Activated T-cell treated with anti-CD3 and anti-CD28 coated beads for 48 hours (primary cell): ENCODE results near the gene LITAFD.
"Not testable (repeated sequence)": the region's sequence is repeated elsewhere in the genome, so short reads cannot be mapped to it uniquely, and the experiment has no call there.

Experiments used
- DNase-seq: peaks from one replicate; pipeline ENCODE4 v3.0.0-alpha.2; 2020; ENCODE audit warnings: low read depth

Gene LITAFD

DNA sequence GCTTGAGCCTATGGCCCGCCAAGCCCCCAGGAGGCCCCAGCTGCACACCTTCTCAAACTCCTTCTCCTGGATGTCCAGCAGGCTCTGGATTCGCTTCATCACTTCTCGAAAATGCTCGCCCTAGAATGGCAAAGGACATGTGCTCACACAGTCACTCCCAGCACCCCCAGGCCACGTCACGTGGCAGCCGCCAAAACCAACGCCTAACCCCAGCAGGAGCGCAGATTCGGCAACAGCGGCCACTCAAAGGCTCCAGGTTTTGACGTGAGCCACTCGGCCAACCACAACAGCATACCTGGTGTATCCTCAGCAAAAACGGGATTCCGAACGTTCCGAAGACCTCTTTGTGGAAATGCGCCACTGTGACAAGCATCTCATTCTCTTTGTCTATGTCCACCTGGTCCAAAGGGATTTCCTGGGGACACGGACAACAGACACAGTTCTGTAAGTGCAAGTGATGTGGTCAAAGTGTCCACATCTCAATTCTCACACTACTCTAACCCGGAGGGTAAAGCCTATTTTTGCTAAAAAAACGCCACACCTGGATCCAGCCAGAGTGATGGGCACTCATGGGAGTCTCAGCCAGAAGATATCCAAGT lies 12.7 kb downstream of the LITAFD start:
- DNase-seq: no peak

DNA sequence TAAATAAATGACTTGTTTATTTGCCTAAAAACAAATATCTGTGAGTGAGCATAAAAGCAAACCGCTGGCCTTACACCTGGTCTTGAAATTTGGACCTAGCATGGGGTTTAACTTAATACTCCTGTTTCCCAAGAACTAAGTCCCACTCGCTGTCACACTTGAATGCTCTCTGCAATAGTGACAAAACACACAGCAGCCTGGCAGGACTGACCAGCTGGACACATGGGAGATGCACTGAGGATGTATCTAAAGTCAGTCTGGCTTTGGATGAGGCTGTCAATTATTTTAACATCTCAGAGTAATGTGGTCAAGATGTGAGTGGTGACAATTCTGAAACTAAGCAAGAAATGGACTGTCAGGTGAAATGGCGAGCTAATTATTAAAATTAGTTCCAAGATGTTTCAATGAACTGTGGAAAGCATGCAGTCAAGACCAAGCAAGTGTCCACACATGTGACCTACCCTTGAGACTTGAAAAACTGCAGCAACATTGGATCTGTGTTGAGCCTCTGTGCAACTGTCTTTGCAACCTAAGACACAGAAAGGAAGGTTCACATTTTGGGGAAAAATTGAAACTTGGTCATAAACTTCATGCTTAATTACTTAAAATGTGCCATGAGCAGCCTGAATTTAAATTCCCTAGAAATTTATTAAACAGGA lies 16.6 kb downstream of the LITAFD start:
- no peak for DNase-seq

DNA sequence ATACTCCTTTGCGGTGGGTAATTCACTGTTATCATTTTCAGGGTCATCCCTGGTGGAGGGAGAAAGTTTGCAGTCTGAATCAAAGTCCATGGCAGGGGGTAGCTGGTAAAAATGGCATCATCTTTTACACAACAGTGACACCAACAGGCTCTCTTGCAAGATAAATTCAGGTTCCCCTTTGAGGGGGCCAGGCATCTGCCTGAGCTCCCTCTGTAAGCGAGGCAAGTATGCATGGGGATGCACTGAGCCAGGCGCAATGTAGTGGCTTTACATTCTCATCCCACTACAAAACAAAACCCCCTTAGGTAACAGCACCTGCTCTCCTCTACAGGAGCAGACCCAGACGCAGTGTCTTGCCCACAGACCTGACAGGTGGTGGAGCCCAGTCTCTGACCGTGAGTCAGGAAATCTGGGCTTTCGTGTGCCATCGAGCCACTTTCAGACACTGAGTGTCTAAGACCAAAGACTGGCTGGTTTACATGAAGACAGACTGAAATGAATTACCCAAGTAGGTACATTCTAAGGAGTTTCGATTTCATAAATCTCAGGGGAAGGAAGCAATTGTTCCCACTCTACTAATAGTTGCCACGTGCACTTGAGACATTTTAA lies 17.7 kb downstream of the LITAFD start:
- DNase-seq: no peak

DNA sequence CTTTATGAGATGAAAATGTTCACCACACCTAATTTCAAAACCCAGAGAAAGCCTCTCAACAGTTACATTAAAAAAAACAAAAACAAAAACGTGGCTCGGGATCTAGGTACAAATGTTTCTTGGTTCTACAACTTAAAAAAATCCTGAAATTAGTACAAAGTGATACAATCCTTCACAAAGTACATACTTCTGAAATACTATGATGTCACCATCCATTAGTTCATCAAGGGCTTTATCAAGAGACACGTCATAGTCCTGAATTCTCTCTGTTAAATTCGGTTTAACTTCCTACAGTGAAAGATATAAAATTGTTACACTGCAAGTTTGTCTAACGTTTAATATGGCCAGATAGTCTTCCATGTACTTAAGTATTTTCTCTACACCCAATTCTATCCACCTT lies 18.2 kb downstream of the LITAFD start:
- DNase-seq: no peak

DNA sequence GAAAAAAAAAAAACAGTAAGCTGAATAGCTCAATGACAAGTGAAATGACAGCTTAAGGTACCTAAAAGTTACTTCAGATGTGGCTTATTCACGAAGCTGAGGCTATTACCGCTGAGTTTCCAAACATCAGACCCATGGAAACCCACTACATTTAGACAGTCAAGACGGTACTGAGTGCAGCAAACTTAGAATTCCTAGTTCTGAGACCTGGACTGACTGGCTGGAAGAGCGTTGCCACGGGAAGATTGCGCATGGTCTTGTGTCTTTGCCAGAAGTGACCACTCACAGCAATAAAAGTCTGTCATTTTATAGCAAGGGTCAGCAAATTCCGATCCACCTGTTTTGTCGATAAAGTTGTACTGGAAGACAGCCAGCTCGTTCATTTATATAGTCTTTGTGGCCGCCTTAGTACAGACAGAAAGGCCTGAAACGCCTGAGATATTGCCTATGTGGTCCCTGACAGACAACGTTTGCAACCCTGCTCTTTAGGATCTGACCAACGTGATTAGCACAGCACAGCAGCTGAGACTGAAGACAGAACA lies 19.2 kb downstream of the LITAFD start:
- no peak for DNase-seq

DNA sequence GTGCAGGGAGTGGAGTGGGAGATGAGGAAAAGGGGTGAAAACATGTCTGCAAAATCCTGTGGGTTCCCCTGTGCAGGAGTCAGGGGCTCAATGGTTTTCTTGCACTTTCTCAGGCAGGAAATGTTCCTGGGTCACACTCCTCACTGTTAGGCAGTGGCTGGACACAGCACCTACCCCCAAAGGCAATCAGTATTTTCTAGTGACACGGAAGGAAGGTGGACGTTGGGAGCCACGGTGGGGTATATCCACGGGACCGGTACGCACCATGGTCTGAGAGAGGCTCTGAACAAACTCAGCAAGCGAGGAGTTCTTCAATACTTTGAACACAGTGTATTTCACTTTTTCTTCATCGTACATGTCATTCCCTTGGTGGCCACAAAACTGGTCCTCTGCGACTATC lies 20.9 kb downstream of the LITAFD start:
- DNase-seq: no peak

DNA sequence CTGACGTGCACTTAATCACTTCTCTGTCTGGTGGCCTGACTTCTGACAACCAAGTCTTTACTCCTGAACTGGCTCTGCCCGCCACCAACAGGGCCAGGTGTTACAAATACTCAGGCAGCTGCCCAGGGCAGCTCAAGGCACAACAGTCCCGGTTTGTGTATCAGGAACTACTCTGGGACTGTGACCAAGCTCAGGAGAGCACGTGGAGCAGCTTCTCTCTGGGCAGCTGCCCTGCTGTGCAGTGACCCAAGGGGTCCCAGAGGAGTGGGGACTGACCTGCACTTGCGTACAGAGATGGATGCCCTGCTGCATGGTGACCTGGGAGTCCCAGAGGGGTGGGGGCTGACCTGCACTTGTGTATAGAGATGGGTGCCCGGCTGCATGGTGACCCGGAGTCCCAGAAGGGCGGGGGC lies 21.9 kb downstream of the LITAFD start:
- no peak for DNase-seq

DNA sequence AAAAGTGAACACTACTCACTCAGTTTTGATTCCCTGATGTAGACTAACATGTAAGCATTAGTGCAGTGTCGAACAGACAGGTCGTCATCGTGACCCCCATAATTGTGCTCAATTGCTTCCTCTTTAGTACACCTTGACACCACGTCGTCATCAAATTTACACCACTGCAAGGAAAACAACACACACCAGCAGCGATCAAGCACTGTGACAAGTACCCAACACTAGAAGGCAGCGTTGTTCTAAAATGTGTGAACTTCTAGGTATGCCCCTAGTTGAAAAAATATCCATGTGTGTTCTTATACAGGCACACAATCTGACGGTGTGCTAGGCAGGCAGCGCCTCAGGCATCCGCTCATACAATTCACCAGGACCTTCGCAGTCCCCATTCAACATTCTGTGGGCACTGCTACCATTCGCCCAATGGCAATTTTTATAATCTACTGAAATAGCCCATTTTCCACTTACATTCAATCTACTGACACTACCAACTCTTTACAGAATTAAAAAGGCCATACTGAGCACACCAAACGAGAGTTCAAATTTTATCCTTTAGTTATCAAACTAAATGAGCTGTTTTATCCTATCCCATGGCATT lies 23.1 kb downstream of the LITAFD start:
- DNase-seq: no peak

DNA sequence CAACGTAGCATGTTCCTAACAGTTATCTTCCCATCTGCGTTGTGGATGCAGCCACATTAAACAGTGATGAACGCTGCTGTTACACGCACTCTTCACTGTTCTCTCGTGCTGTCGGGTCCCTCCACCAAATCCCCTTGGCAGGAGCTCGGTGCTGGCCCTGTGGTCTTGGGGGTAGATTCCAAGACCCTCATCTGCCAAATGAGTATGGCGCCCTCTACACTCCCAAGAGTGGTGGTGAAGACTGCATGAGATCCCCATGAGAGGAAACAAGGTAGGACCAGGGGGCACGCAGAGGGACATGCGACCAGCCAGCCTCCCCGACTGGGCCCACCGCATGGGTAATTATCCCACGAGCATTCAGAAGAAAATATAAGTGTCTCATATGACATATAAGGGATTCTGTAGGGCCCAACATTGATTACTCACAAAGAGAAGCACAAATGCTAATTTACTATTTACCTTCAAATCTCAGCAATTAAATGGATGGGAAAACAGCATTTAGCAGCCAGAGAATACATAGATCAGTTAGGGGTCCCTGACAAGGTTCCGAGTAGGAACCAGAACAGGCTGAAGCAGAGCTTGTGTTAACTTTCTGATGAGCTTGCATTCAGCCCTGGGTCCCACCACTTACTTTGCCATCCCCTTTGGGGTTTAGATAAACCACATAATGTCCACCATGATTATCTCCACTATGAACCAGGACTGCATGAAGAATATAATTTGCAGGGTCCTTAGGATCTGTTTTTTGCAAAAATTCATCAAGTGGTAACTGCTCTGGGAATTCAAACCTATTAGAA lies 23.8 kb downstream of the LITAFD start:
- no peak for DNase-seq

DNA sequence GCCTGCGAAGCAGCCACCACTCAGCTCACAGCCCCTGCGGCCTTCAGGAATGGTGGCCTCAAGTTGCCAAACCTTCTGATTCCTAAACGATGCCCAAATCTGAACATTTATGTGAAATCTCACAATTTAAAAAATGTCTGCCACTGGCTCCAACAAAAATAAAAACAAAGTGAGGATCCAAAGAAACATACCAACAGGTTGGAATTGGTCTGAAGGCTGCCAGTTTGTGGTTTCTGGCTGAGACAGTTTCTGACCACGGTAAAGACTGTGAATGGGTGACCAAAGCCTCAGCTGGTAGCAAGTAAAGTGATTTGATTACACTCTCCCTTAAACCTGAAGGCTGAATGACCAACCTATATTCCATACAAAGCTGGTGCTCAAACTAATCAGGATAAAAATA lies 24.9 kb downstream of the LITAFD start:
- DNase-seq: no peak

DNA sequence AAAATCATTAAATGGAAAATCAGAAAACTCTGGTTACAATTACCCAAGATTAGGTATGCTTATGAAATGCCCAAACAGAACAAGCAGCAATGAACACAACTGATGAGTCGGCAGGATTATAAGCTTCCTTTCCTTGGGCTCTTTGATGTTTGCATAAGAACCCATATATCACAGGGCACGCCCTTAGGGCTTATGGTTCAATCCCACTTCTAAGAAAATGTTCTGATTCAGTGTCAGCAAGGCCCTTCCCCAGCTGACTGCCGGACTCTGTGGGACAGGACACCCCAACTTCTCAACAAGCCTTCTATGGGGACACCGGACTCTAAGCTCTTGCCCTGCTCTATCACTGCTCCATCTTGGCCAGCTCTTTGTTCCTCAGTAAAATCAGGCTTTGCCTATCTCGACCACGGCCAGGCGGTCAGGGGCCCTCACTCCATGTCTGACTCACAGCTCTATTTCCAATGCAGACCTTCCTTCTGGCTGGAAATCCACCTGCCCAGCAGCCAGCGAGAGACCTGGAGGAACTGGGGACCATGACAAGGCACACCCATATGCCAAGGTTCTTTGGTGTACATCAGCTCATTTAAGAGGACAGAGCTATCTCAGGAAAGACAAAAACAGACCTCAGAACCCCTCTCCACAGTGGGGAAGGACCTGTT lies 26.8 kb downstream of the LITAFD start:
- DNase-seq: no peak

DNA sequence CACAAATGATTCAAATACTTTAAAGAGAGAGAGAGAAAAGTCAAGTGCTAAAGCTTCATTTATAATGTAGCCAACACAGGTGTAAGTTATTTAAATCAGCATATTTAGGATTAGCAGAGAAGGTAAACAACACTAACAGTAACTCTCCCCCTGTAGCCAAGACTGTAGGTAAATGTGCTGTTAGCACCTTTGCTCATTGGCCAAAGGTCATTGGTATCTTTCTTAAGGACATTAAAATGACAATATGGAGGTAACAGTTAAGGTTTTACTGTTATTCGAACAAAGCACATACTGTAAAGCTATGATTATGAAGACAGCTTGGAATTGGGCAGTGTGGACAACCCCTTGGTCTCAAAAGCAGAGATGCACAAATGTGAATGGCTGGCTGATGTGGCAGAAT lies 28.7 kb downstream of the LITAFD start:
- no peak for DNase-seq

DNA sequence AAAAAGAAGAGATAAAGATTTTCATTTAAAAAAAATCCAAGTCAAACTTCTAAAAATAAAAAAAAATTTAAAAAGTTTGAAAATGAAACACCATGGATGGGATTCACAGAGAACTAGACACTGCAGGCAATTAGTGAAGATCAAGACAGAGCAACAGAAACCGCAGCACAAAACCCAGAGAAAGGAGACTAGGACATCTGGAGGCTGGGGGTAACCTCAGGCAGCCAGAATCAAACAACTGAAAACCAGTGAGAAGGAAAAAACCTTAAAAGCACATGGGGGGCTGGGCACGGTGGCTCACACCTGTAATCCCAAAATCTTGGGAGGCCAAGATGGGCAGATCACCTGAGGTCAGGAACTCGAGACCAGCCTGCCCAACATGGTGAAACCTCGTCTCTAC lies 30.6 kb downstream of the LITAFD start:
- no peak for DNase-seq

DNA sequence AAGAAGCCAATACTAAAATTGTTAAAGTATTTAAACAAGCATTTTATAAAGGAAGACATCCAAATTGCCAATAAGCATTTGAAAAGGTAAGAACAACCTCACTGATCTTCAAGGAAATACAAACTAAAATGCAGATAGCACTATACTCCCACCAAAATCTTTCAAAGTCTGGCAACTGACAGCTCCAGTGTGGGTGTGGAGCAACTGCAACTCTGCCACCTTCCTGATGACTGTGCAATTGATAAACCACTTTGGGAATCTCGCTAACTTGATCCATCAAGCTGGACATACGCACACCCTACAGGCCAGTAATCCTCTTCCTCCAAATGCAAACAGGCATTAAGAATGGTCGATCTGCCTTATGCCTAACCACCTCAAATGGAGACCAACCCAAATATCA lies 31.9 kb downstream of the LITAFD start:
- no peak for DNase-seq

DNA sequence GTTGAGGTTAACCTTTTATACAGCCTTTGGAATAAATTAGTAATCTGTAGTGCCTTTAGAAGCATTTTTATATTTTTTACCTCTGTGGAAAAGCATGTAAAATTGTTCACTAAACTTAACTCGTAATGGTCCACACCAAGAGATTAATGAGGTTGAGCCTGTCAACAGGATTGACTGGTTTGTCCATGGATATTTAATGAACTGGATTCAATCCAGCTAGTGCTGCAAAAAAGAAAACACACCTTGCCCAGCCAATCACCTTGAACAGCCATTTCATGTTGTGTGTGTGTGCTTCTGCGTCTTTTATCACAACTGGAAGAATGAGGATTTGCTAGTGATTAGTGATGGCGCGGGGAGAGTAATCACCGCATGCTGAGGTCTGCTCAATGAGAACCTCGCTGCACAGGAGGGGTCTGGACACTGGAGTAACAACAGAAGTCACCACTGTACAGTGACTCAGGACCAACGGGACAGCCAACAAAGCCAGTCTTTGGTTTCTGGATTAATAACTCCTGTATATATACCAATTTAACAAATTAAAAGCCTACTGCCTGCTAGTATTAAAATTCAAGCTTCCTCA lies 33.7 kb downstream of the LITAFD start:
- DNase-seq: no peak

DNA sequence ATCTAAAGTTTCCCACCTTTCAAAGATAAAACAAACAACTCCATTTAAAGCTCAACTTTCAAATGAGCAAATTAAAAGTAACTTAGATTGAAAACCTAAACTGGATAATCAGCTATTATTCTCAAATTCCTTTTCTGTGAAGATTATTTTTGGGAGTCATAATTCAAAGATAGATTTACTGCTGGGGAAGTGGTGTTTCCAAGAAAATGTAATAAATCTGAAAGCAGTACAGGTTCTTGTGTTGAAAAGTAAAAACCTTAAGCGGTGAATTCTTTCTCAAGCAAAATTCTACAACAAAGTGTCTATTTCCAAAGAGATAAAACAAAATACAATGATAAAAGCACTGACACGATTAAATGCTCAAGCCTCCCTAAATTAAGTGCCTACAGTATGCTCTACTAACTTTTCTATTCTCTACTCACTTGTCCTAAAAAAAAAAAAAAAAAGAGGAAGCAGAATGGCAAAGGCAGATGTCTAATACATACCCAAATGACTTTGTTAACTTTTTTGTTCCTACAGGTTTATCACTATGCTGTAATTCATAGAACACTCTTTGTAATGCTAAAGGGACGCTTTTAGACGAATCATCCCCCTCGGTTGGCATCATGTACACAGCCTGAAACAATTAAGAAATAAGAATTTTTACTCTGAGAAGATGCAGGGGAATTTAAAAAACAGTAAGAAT lies 34.5 kb downstream of the LITAFD start:
- no peak for DNase-seq

DNA sequence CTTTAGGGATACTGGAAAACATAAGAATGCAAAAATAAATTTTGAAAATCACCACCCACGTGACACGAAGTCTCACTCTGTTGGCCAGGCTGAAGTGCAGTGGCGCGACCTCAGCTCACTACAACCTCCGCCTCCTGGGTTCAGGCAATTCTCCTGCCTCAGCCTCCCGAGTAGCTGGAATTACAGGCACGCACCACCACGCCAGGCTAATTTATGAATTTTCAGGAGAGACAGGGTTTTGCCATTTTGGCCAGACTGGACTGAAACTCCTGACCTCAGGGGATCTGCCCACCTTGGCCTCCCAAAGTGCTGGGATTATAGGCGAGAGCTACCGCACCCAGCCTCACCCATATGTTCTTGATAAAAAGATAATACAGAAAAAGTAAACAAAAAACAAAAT lies 35.2 kb downstream of the LITAFD start:
- DNase-seq: not testable (repeated sequence)

DNA sequence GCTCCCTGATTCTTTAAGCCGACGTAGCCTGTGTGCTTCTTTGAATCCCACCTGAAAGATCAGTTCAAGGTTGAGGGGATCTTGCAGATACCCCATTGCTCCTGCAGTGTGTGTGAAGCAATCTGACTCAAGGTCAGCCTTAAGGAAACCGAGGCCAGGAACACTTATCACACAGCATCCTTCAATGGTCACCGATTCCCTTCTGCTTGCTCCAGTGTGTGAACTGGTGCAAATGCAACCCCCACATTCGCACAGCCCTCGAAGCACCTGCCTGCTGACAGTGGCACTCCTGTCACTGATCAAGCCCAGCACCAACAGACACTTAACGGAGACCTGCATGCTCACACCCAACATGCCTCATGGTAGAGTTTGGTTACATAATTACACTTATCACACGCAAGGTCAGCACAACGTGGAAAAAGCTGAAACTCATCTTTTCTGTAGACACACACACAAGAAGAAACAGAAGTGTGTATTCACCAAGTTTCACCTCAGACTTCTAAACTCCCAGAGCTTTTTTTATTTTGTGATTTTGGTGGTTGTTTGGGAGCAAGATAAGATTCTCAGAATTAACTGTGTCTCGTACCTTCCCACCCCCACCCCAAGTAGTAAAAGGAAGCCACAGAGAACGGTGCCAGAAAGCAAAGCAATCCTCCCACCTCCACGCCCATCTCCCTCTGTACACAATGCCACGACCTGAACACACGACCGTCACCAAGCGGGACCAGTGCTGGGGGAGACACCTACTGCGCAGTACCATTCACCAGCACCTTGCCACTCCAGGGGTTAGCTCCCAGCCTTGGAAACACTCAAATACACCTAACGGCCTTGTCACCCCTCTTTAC lies 37.2 kb downstream of the LITAFD start:
- DNase-seq: no peak

DNA sequence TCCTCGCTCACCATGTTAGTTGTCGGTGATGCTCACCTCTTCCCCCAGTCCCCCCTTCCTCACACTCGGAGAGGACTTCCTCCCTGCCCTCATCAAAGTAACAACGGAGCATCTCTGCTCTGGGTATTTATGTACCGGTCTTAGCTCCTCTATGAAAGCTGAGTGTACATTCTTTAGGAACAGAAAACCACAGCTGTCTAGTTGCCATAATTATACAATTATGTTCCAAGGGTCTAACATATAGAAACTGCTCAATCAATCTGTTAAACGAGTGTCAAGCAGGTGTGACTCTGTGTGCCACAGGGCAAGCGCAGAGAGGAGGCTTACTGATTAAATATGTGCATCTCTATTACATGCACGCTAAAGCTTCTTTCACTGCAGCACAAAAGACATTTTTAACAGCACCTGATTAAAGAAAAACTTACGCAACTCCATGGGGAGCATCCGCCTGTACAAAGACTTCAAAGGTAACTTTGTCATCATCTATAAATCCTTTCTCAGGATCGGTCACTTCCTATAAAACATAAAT lies 37.8 kb downstream of the LITAFD start:
- no peak for DNase-seq
